Retina (tissue), 1 donor: ENCODE data around the gene RBPJ.

ENCODE experiments used
- DNase-seq: peaks from one replicate; pipeline ENCODE4 v3.0.0-alpha.2; 2016

The RBPJ gene

GRCh38 chr4:26424153-26424552, 103.3 kb downstream of the RBPJ start:
- DNase-seq = no peak

GRCh38 chr4:26424838-26425237, 104.0 kb downstream of the RBPJ start:
- no peak for DNase-seq

GRCh38 chr4:26425953-26426352, 105.1 kb downstream of the RBPJ start:
- no peak for DNase-seq

- DNase-seq = no peak
Measured at GRCh38 chr4:26426892-26427291, 106.1 kb downstream of the RBPJ start.

GRCh38 chr4:26429910-26430309, 109.1 kb downstream of the RBPJ start:
- DNase-seq = no peak

- no peak for DNase-seq
Measured at GRCh38 chr4:26431461-26432180, 110.8 kb downstream of the RBPJ start.

GRCh38 chr4:26432419-26432818, 111.6 kb downstream of the RBPJ start:
- DNase-seq = no peak

- no peak for DNase-seq
Measured at GRCh38 chr4:26433556-26433955, 112.7 kb downstream of the RBPJ start.

- DNase-seq = no peak
Measured at GRCh38 chr4:26434030-26434639, 113.3 kb downstream of the RBPJ start.

GRCh38 chr4:26441102-26441501, 120.3 kb downstream of the RBPJ start:
- no peak for DNase-seq

- no peak for DNase-seq
Measured at GRCh38 chr4:26441771-26442170, 121.0 kb downstream of the RBPJ start.

- DNase-seq = no peak
Measured at GRCh38 chr4:26447378-26447777, 126.6 kb downstream of the RBPJ start.

GRCh38 chr4:26450418-26450817, 129.6 kb downstream of the RBPJ start:
- no peak for DNase-seq

GRCh38 chr4:26451597-26451996, 130.8 kb downstream of the RBPJ start:
- no peak for DNase-seq

GRCh38 chr4:26452565-26453531, 132.0 kb downstream of the RBPJ start:
- no peak for DNase-seq

- no peak for DNase-seq
Measured at GRCh38 chr4:26454961-26455360, 134.1 kb downstream of the RBPJ start.

- DNase-seq = no peak
Measured at GRCh38 chr4:26455571-26455970, 134.8 kb downstream of the RBPJ start.

GRCh38 chr4:26457412-26457811, 136.6 kb downstream of the RBPJ start:
- no peak for DNase-seq

- DNase-seq = no peak
Measured at GRCh38 chr4:26458157-26458561, 137.3 kb downstream of the RBPJ start.

- peak; percentile 40 for DNase-seq
Measured at GRCh38 chr4:26459054-26459755, 138.4 kb downstream of the RBPJ start.

GRCh38 chr4:26459756-26460530, 139.1 kb downstream of the RBPJ start:
- DNase-seq = no peak

GRCh38 chr4:26462874-26463273, 142.1 kb downstream of the RBPJ start:
- no peak for DNase-seq
